ENCODE measurements around the gene STX8.

The STX8 gene

DNA sequence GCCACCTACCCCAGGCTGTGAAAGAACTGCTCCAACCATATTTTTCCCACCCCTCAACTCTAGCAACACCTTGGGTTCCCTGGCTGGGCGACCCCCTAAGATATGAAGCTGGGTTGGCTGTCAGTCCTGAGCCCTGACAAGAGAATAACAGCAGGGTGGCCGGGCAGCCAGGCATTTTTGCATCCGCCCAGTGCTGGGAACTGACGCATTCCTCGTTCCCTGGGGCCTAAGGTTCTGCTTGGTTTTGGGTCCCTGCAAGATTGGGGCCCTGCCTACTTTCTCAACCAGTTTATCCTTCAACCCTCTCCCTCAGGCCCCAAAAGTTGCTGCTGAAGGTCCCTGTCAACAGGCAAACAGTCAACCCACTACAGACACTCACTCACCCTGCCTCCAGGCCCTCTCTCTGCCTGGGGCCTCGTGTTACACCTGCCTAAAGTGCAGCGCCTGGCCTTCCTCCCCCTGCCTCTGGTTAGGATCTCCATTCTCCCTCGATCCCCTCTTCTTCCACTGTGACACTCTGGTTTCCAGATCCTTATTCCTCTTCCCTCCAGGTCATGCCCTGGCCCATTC lies 151.5 kb downstream of the STX8 start:
- no peaks in the 10 kb centered on the region for H4K20me1 ChIP-seq (ENCODE audit: insufficient read depth, low read length)
- no peak overlapping the region for H3K4me3 ChIP-seq (ENCODE audit: low read depth in 1 of 2, low read length in 2 of 2)
- H3K27me3 ChIP-seq (ENCODE audit: insufficient read depth, low read length, poor library complexity) = no peaks in the 10 kb centered on the region
- no peak overlapping the region for H3K27ac ChIP-seq (ENCODE audit: low read length)
- no peak for DNase-seq
- ATAC-seq (ENCODE audit: insufficient read depth, low read depth) = no peak
- no peaks in the 10 kb centered on the region for H3K36me3 ChIP-seq (ENCODE audit: insufficient read depth, low read length)
- no peaks in the 10 kb centered on the region for H3K4me1 ChIP-seq (ENCODE audit: insufficient read depth, low read length)
- TF ChIP-seq CTCF (IDR thresholded peaks at IDR 0.05; ENCODE audit: borderline replicate concordance, extremely low read depth, low read length, poor library complexity, severe bottlenecking) (no peak), EZH2 (IDR thresholded peaks at IDR 0.05; ENCODE audit: borderline replicate concordance, low read depth, low read length, severe bottlenecking) (no peak)
- no peak overlapping the region for H2AFZ ChIP-seq (ENCODE audit: low read depth, low read length)
- H3K9me3 ChIP-seq (ENCODE audit: insufficient read depth, low read length, severe bottlenecking) = no peaks in the 10 kb centered on the region
- no peak overlapping the region for H3K9ac ChIP-seq (ENCODE audit: low read depth, low read length)
- no peak overlapping the region for H3K4me2 ChIP-seq (ENCODE audit: insufficient read depth, low read length)
- no peaks in the 10 kb centered on the region for H3K79me2 ChIP-seq (ENCODE audit: insufficient read depth, low read length)

- TF ChIP-seq EZH2 (IDR thresholded peaks at IDR 0.05; ENCODE audit: borderline replicate concordance, low read depth, low read length, severe bottlenecking) = no peak
- TF ChIP-seq CTCF (IDR thresholded peaks at IDR 0.05; ENCODE audit: borderline replicate concordance, extremely low read depth, low read length, poor library complexity, severe bottlenecking) = no peak
- no peaks in the 10 kb centered on the region for H4K20me1 ChIP-seq (ENCODE audit: insufficient read depth, low read length)
- no peak overlapping the region for H3K27ac ChIP-seq (ENCODE audit: low read length)
- H3K79me2 ChIP-seq (ENCODE audit: insufficient read depth, low read length) = no peaks in the 10 kb centered on the region
- H3K9me3 ChIP-seq (ENCODE audit: insufficient read depth, low read length, severe bottlenecking) = peaks cover 3% of the 10 kb centered on the region
- no peak overlapping the region for H3K4me3 ChIP-seq (ENCODE audit: low read depth in 1 of 2, low read length in 2 of 2)
- H3K27me3 ChIP-seq (ENCODE audit: insufficient read depth, low read length, poor library complexity) = no peaks in the 10 kb centered on the region
- H3K36me3 ChIP-seq (ENCODE audit: insufficient read depth, low read length) = no peaks in the 10 kb centered on the region
- ATAC-seq (ENCODE audit: insufficient read depth, low read depth) = no peak
- no peak overlapping the region for H2AFZ ChIP-seq (ENCODE audit: low read depth, low read length)
- H3K4me1 ChIP-seq (ENCODE audit: insufficient read depth, low read length) = no peaks in the 10 kb centered on the region
- H3K9ac ChIP-seq (ENCODE audit: low read depth, low read length) = no peak overlapping the region
- no peak overlapping the region for H3K4me2 ChIP-seq (ENCODE audit: insufficient read depth, low read length)
- DNase-seq = no peak
These were observed 154.1 kb downstream of the STX8 start for GRCh38 chr17:9421525-9421924.

DNA sequence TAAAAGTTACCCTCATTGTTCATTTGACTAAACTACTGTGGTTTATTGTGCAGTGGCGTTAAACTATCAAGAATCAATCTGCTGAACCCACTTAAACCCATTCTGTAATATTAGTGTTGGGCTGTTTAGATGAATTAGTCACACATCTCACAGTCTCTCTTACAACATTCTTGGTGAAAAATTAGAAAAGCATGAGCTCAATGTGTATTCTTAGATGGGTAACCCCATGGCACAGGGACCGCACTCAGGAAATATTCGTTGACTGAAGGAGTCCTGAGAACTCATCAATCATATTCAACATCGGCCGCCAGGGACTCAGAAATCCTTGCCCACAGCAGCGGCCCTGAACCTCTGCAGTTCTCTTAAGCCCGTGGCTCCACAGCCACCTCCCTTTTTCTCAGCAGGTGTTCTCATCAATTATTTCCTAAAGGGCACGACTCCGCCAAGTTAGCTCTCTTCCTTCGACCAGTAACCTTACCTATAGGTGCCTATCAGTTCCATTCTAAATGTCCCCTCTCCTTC lies 155.6 kb downstream of the STX8 start:
- Histone ChIP-seq H2AFZ (ENCODE audit: low read depth, low read length) (no peak overlapping the region), H3K9ac (ENCODE audit: low read depth, low read length) (no peak overlapping the region), H3K36me3 (ENCODE audit: insufficient read depth, low read length) (no peaks in the 10 kb centered on the region), H3K9me3 (ENCODE audit: insufficient read depth, low read length, severe bottlenecking) (peaks cover 3% of the 10 kb centered on the region), H3K27ac (ENCODE audit: low read length) (no peak overlapping the region), H4K20me1 (ENCODE audit: insufficient read depth, low read length) (no peaks in the 10 kb centered on the region), H3K27me3 (ENCODE audit: insufficient read depth, low read length, poor library complexity) (no peaks in the 10 kb centered on the region), H3K4me2 (ENCODE audit: insufficient read depth, low read length) (no peak overlapping the region), H3K79me2 (ENCODE audit: insufficient read depth, low read length) (no peaks in the 10 kb centered on the region), H3K4me3 (ENCODE audit: low read depth in 1 of 2, low read length in 2 of 2) (no peak overlapping the region), H3K4me1 (ENCODE audit: insufficient read depth, low read length) (no peaks in the 10 kb centered on the region)
- DNase-seq (no peak), ATAC-seq (ENCODE audit: insufficient read depth, low read depth) (no peak)
- TF ChIP-seq EZH2 (IDR thresholded peaks at IDR 0.05; ENCODE audit: borderline replicate concordance, low read depth, low read length, severe bottlenecking) (no peak), CTCF (IDR thresholded peaks at IDR 0.05; ENCODE audit: borderline replicate concordance, extremely low read depth, low read length, poor library complexity, severe bottlenecking) (no peak)

Measured in DND-41 (cell line).